UCSD-AML1 (cell line): ENCODE measurements around the gene FURIN.
"Not testable (repeated sequence)": the region's sequence is repeated elsewhere in the genome, so short reads cannot be mapped to it uniquely, and the experiment has no call there.

Experiments used
- DNase-seq: peaks from one replicate; lab custom pipeline; 2025; ENCODE audit not compliant: unreplicated experiment; lab: John Stamatoyannopoulos, UW

Gene FURIN

GRCh38 chr15:90840954-90841353 is 27.4 kb upstream of the FURIN start:
- DNase-seq: peak; percentile 51

- DNase-seq: no peak
These were observed 23.7 kb upstream of the FURIN start for GRCh38 chr15:90844696-90845095.

GRCh38 chr15:90845201-90845949 is 23.0 kb upstream of the FURIN start:
- no peak for DNase-seq

GRCh38 chr15:90849424-90849823 is 19.0 kb upstream of the FURIN start:
- not testable (repeated sequence) for DNase-seq

GRCh38 chr15:90851114-90851513 is 17.3 kb upstream of the FURIN start:
- no peak for DNase-seq

- no peak for DNase-seq
These were observed 16.4 kb upstream of the FURIN start for GRCh38 chr15:90851940-90852339.

GRCh38 chr15:90855139-90855538 is 13.2 kb upstream of the FURIN start:
- DNase-seq: no peak

- no peak for DNase-seq
These were observed 11.1 kb upstream of the FURIN start for GRCh38 chr15:90857337-90857736.

GRCh38 chr15:90857883-90858443 is 10.4 kb upstream of the FURIN start:
- DNase-seq: no peak

- DNase-seq: no peak
These were observed 8.9 kb upstream of the FURIN start for GRCh38 chr15:90859234-90860131.

- DNase-seq: no peak
These were observed 7.9 kb upstream of the FURIN start for GRCh38 chr15:90860450-90860849.

- DNase-seq: no peak
These were observed 7.3 kb upstream of the FURIN start for GRCh38 chr15:90860942-90861675.

GRCh38 chr15:90862487-90862886 is 5.9 kb upstream of the FURIN start:
- no peak for DNase-seq

- no peak for DNase-seq
These were observed 5.2 kb upstream of the FURIN start for GRCh38 chr15:90862964-90863778.

- no peak for DNase-seq
These were observed 4.4 kb upstream of the FURIN start for GRCh38 chr15:90863987-90864386.

- no peak for DNase-seq
These were observed 3.9 kb upstream of the FURIN start for GRCh38 chr15:90864507-90864906.

GRCh38 chr15:90865702-90866101 is 2.7 kb upstream of the FURIN start:
- DNase-seq: no peak

- DNase-seq: no peak
These were observed 2.1 kb upstream of the FURIN start for GRCh38 chr15:90866161-90866715.

GRCh38 chr15:90866800-90867199 is 1.6 kb upstream of the FURIN start:
- DNase-seq: no peak

- no peak for DNase-seq
These were observed 753 bp downstream of the FURIN start for GRCh38 chr15:90869140-90869541.
